MCF 10A (cell line): ENCODE results near the gene SNX14. TPM values are rescaled to one million over a fixed set of nuclear protein-coding genes. Genes with fewer than 3 reads are reported as not detected.
A peak's percentile ranks its signal among the peaks of the same experiment; 100 is the strongest.

Experiments
- BruUV-seq: library from RNA; stranded (reverse); fragments of 400-500 nt; replicated peaks from 2 replicates; lab custom pipeline; 2021; lab: Mats Ljungman, UMichigan
- CTCF ChIA-PET: fragments of 300-600 bp; sonication (Branson Sonifier 250); formaldehyde crosslinking; extraction: SDS; loops from one replicate; lab custom pipeline; 2021; ENCODE audit warnings: antibody characterized with exemption, inconsistent platforms; lab: Yijun Ruan, JAX
- POLR2A ChIA-PET: fragments of 300-600, 350-650 bp; sonication (Branson Sonifier 250); formaldehyde crosslinking; extraction: SDS; loops from one replicate; lab custom pipeline; 2020; ENCODE audit warnings: antibody characterized with exemption, inconsistent platforms; lab: Yijun Ruan, JAX
- DNase-seq: peaks from one replicate; pipeline ENCODE4 v3.0.0-alpha.2; 2018; ENCODE audit not compliant: unreplicated experiment
- H3K27ac Mint-ChIP-seq: one replicate; pipeline ENCODE4 v1.8.0; 2022; ENCODE audit warnings: mild to moderate bottlenecking, low read depth, mixed read lengths; ENCODE audit not compliant: unreplicated experiment
- H3K27me3 Mint-ChIP-seq: one replicate; pipeline ENCODE4 v1.8.0; 2022; ENCODE audit warnings: mixed read lengths; ENCODE audit not compliant: insufficient read depth, unreplicated experiment
- H3K36me3 Mint-ChIP-seq: one replicate; pipeline ENCODE4 v1.8.0; 2022; ENCODE audit warnings: mild to moderate bottlenecking, moderate library complexity, mixed read lengths; ENCODE audit not compliant: insufficient read depth, unreplicated experiment
- H3K4me1 Mint-ChIP-seq: one replicate; pipeline ENCODE4 v1.8.0; 2022; ENCODE audit warnings: mixed read lengths; ENCODE audit not compliant: insufficient read depth, unreplicated experiment
- H3K4me3 Mint-ChIP-seq: one replicate; pipeline ENCODE4 v1.8.0; 2022; ENCODE audit warnings: mild to moderate bottlenecking, moderate library complexity, mixed read lengths; ENCODE audit not compliant: unreplicated experiment
- H3K9me3 Mint-ChIP-seq: one replicate; pipeline ENCODE4 v1.8.0; 2022; ENCODE audit warnings: mixed read lengths; ENCODE audit not compliant: unreplicated experiment
- intact Hi-C: fragments of 100-400 bp; cut with micrococcal nuclease; formaldehyde crosslinking; loops from 2 replicates; pipeline ENCODE4 v1.14.1; 2022
- total RNA-seq: library from RNA; stranded (reverse); gene quantifications from 2 replicates; pipeline ENCODE4 v1.2.3, GENCODE V29; 2022
- TF ChIP-seq, protein P1 (sequence below): fragments of 200-600 bp; IDR thresholded peaks from one replicate; pipeline ENCODE4 v1.8.0; 2022; ENCODE audit warnings: antibody characterized with exemption, mild to moderate bottlenecking; ENCODE audit not compliant: unreplicated experiment

Gene SNX14
- total RNA-seq, 1 experiment from 2014 or later: 71.6 TPM

GRCh38 chr6:85641897-85642773 is 48.5 kb upstream of the SNX14 start:
- ChIA-PET POLR2A (interaction anchor here (0.5 to 10.2 kb wide), 18 partner anchors 10 to 654 kb away, joined by 3 to 889 read pairs (median 4); partner anchors contain the start of genes NT5E and SNX14), CTCF (interaction anchor here (0.6 to 9.4 kb wide), 2 partner anchors 35 to 214 kb away, joined by 3 to 69 read pairs; no protein-coding TSS in a partner anchor)
- H3K27me3 Mint-ChIP-seq: no peaks in the 10 kb centered on the region
- intact Hi-C loops: loop anchor here (5.0 kb wide), 1 partner anchor 50 kb away; the partner anchor contains the start of gene SNX14
- peak; percentile 62 for DNase-seq
- H3K36me3 Mint-ChIP-seq: peaks cover 51% of the 10 kb centered on the region
- peaks cover 44% of the 10 kb centered on the region for H3K4me1 Mint-ChIP-seq
- peak overlapping the region; percentile 99 for H3K27ac Mint-ChIP-seq
- H3K9me3 Mint-ChIP-seq: no peaks in the 10 kb centered on the region
- TF ChIP-seq, protein P1, sequence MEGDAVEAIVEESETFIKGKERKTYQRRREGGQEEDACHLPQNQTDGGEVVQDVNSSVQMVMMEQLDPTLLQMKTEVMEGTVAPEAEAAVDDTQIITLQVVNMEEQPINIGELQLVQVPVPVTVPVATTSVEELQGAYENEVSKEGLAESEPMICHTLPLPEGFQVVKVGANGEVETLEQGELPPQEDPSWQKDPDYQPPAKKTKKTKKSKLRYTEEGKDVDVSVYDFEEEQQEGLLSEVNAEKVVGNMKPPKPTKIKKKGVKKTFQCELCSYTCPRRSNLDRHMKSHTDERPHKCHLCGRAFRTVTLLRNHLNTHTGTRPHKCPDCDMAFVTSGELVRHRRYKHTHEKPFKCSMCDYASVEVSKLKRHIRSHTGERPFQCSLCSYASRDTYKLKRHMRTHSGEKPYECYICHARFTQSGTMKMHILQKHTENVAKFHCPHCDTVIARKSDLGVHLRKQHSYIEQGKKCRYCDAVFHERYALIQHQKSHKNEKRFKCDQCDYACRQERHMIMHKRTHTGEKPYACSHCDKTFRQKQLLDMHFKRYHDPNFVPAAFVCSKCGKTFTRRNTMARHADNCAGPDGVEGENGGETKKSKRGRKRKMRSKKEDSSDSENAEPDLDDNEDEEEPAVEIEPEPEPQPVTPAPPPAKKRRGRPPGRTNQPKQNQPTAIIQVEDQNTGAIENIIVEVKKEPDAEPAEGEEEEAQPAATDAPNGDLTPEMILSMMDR: no peak
- BruUV-seq: no TSS peak
- peak overlapping the region; percentile 87 for H3K4me3 Mint-ChIP-seq

GRCh38 chr6:85641522-85641896 is 47.9 kb upstream of the SNX14 start:
- Mint-ChIP-seq H3K27me3 (no peaks in the 10 kb centered on the region), H3K27ac (peak overlapping the region; percentile 99), H3K9me3 (no peaks in the 10 kb centered on the region), H3K4me3 (peak overlapping the region; percentile 87), H3K4me1 (peaks cover 44% of the 10 kb centered on the region), H3K36me3 (peaks cover 58% of the 10 kb centered on the region)
- intact Hi-C loops: loop anchor here (5.0 kb wide), 1 partner anchor 49 kb away; the partner anchor contains the start of gene SNX14
- POLR2A ChIA-PET: interaction anchor here (0.8 to 10.2 kb wide), 5 partner anchors 11 to 46 kb away, joined by 3 to 889 read pairs (median 16); partner anchors contain the start of gene SNX14
- TF ChIP-seq, protein P1: no peak
- no TSS peak for BruUV-seq
- CTCF ChIA-PET: interaction anchor here (9.4 kb wide), 1 partner anchor 35 kb away, joined by 69 read pairs; no protein-coding TSS in a partner anchor
- DNase-seq: peak; percentile 29

GRCh38 chr6:85640821-85641220 is 47.2 kb upstream of the SNX14 start:
- TF ChIP-seq, protein P1: no peak
- ChIA-PET POLR2A (interaction anchor here (0.8 to 10.2 kb wide), 5 partner anchors 10 to 46 kb away, joined by 3 to 889 read pairs (median 16); partner anchors contain the start of gene SNX14), CTCF (interaction anchor here (0.6 to 9.4 kb wide), 2 partner anchors 36 to 80 kb away, joined by 3 to 69 read pairs; no protein-coding TSS in a partner anchor)
- no TSS peak for BruUV-seq
- no peak for DNase-seq
- peaks cover 64% of the 10 kb centered on the region for H3K36me3 Mint-ChIP-seq
- intact Hi-C loops: loop anchor here (5.0 kb wide), 1 partner anchor 49 kb away; the partner anchor contains the start of gene SNX14
- peak overlapping the region; percentile 99 for H3K27ac Mint-ChIP-seq
- H3K4me1 Mint-ChIP-seq: peaks cover 44% of the 10 kb centered on the region
- H3K9me3 Mint-ChIP-seq: no peaks in the 10 kb centered on the region
- H3K4me3 Mint-ChIP-seq: peak overlapping the region; percentile 87
- no peaks in the 10 kb centered on the region for H3K27me3 Mint-ChIP-seq

DNA sequence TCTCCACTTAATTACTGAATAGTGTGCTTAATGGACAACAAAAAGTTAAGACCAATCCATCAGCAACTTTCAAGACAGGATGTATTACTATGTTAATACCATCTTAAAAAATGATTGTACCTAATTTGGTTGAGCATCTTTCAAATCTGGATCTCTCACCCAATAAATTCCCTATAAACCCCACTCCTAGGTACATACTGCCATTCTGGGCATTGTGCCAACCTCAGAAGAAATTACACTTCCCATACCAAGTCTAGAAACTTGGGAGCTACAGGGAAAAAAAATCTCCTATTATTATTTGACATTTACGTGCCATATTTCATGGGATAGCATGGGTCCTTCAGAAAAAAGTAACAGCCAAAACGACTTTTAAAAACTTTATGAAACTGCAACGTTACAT is 43.9 kb upstream of the SNX14 start:
- no peak overlapping the region for H3K27ac Mint-ChIP-seq
- ChIA-PET POLR2A (interaction anchor here (1.7 to 10.2 kb wide), 2 partner anchors 11 to 37 kb away, joined by 6 to 889 read pairs; no protein-coding TSS in a partner anchor), CTCF (interaction anchor here (9.4 kb wide), 1 partner anchor 39 kb away, joined by 69 read pairs; no protein-coding TSS in a partner anchor)
- intact Hi-C loops: no loop called here
- H3K4me3 Mint-ChIP-seq: peak overlapping the region; percentile 35
- H3K4me1 Mint-ChIP-seq: peaks cover 38% of the 10 kb centered on the region
- BruUV-seq: no TSS peak
- TF ChIP-seq, protein P1: no peak
- no peaks in the 10 kb centered on the region for H3K9me3 Mint-ChIP-seq
- H3K36me3 Mint-ChIP-seq: peaks cover 86% of the 10 kb centered on the region
- peak; percentile 30 for DNase-seq
- no peaks in the 10 kb centered on the region for H3K27me3 Mint-ChIP-seq
